Stimulated activated CD4-positive, alpha-beta T cell treated with anti-CD3 and anti-CD28 coated beads, Interleukin-1b, Interleukin-23, amount 100 ng/mL, for 4 hours (primary cell): ENCODE data around the gene RAB20.
"Not testable (repeated sequence)": the region's sequence is repeated elsewhere in the genome, so short reads cannot be mapped to it uniquely, and the experiment has no call there.

Experiments used
- DNase-seq, 2 donors: peaks; one replicate each; pipeline ENCODE4 v3.0.0-alpha.2; 2020; ENCODE audit warnings: low read depth in 2 of 2

RAB20 gene

DNA sequence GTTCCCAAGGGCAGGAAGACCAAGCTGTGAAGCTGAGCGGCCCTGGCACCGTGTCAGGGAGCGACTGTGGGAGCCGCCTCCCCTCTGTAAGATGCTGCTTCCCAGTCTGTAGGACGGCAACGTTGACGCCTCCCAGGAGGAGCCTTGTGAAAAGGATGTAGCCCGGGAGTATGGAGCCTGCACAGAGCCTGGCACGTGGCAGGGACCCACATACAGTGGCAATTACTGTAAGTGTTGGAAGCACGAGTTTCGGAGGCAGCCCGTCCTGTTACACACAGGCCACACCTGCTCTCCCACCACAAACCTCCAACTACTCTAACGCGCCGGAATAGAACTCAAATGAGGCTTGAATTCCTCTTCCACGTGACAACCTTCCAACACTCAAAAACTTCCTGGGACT lies 6.6 kb downstream of the RAB20 start:
- no peak for DNase-seq

DNA sequence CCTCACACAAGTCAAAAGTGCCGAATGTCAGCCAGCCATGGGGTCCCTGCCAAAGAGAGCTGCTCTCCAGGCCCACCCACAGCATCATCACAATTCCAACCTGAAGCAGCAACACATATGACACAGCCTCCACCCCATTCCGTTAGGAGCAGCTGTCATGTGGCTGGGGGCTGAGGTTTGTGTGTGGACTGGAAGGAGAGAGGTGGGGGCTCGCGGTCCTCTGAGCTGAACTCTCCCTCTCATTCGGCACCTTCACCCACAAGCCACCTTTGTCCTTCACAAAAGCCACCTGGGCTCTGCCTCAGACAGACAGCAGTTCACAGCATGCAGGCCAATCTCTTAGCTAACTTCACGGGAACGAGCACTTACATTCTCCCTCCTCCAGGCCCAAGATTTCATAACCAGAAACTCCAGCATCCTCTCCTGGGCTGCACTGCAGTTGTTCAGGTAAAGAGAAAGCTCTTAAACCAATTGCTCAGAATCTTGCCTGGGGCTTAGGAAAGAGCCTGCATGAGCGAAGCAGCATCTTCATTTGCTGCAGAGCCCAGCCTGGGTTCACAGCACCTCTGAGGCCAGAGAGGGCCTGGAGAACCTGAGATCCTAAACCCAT lies 7.2 kb downstream of the RAB20 start:
- DNase-seq = no peak

DNA sequence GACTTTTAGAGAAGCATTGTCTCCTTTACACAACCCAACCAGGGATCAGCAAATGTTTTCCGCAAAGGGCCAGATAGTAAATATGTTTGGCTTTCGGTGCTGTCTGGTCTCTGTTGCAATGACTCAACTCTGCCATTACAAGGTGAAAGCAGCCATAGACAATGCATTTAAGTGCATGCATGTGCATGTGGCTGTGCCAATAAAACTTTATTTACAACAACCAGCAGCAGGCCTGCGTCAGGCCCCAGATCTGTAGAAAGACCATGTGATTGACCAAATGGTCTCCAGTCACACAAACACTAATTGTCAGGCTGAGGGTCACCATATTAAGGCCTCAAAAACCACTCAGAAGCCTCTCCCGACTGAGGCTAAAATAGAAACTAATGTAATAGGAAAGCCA lies 8.1 kb downstream of the RAB20 start:
- DNase-seq = no peak

GRCh38 chr13:110552767-110553166 lies 8.8 kb downstream of the RAB20 start:
- no peak for DNase-seq

DNA sequence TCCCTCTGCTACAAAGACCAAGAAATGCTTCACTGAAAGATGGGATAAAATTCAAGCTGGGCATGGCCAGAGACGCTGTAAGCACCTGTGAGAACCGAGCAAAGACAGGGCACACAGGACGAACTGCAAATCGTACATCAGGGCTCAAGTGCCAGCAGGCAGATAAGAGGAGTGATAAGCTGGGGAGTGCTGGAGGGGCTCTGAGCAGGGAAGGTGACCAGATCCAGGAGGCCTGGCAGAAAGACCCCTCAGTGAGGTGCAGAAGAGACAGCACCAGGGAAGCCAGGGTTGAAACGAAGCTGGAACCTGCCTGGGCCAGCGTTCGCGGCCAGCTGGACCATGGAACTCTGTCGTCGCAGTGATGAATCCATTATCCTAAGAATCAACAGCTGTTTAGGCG lies 10.2 kb downstream of the RAB20 start:
- DNase-seq = no peak

DNA sequence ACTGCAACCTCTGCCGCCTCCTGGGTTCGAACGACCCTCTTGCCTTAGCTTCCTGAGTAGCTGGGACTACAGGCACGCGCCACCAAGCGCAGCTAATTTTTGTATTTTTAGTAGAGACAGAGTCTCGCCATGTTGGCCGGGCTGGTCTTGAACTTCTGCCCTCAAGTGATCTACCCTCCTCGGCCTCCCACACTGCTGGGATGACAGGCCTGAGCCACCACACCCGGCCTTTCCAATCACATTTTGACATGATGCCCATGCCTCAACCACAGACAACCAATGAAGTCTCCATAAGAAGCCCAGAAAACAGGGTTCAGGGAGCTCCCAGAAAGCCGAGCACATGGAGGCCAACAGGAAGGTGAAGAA lies 11.7 kb downstream of the RAB20 start:
- DNase-seq = no peak

DNA sequence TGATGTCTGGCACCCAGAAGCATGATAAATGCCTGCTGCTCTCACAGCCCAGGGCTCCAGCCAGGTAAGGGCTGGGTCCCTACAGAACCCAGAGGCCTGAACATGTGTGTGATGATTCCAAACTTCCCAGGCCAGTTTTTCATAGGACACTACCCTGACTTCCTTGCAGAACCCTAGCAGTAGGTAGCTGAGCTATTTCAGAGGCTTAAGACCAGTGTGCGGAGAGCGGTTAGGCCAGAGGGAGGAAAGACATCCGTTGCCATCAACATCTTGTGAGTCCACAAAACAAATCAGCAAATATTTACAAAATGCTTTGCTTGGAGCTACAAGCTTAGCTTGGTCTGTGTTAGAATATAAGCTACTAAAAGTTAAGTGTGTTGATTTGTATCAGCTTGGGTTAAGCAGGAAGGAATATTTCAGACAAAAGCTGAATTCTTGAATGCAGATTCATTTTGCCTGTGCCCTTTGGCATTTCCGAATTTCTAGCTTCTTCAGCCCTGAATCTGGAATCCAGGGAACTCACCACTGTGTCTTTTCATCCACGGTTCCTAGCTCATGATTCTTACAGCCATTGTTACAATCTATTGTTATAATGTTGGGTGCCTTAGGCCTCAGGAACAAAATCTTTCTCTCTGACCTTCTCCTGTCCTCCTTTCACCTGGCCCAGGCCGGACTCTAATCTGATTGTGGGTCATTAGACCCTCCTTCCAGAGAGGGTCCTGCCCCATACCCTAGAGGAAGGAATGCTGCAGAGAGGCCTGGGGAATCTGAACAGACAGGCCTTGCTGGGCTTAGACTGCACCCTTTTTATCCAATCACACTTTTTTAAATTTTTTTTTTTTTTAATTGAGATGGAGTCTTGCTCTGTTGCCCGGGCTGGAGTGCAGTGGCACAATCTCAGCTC lies 12.4 kb downstream of the RAB20 start:
- DNase-seq = no peak

- no peak for DNase-seq
Observed at GRCh38 chr13:110546926-110547325, 14.6 kb downstream of the RAB20 start.

- no peak for DNase-seq
Observed at GRCh38 chr13:110546378-110546777, 15.1 kb downstream of the RAB20 start.

DNA sequence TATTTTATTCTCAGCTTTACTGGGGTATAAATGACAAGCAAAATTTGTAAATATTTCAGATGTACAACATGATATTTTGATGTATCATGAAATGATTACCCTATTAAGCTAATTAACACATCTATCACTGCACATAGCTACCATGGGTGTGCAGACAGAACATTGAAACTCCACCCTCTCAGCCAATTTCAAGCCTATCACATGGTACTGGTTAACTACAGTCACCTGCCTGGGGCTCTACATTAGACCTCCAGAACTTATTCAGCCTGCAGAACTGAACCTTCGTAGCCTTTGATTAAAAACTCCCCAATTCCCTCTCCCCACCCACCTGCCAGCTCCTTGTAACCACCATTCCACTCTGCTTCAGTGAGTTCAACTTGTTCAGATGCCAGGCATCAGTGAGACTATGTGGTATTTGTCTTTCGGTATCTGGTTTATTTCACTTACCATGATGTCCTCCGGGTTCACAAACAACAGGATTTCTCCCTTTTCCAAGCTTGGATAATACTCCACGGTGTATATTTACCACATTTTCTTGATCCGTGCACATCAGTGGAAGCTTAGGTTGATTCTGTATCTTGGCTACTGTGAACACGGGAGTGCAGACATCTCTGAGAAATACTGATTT lies 19.2 kb downstream of the RAB20 start:
- DNase-seq = no peak

- no peak for DNase-seq
Observed at GRCh38 chr13:110541526-110541920, 20.0 kb downstream of the RAB20 start.

DNA sequence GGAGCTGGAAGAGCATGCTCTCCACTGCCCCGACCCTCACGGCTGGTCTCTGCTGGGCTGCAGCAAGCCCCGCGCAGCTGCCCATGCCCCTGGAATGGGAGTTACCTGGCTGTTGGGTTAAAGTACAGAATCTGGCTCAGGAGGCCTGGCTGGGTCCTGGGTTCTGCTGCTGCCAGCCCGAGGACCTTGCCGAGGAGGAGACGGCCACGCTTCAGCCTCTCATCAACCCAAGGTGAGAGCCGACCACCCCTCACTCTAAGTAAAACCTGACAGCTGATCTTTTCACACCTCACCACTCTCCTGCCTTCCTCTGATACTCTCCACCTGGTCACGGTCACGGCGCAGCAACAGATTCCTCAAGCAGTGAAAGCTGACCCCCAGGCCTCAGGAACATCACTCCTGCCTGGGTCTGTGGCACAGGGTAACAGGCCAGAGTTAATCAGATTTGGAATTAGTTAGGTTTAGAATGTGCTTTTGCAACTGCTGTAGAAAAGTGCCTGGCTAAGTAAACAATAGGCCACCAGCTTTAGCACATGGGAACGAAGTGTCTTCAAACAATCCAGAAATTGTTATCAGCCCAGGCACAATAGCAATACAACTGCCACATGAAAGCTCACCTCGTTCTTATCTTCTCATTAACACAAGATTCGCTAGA lies 20.5 kb downstream of the RAB20 start:
- DNase-seq = no peak

- DNase-seq = no peak
Observed at GRCh38 chr13:110539894-110540293, 21.6 kb downstream of the RAB20 start.

DNA sequence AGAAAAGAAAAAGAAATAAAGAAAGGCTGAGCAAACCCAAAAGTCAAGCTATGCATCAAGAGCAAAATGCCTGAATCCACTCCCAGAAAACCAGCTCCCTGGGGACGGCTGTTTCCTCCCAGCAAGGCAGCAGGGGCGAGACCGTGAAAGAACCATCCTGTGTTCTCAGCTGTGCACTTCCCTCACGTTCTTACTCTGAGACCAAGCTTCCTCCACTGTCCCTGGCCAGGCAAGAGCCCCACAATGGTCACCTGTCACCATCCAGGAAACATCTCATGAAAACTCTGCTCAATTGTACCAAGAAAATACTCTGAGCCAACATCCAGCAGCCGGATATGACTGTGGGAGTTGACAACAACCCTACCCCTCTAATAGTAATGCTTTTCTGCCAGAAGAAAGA lies 22.9 kb downstream of the RAB20 start:
- DNase-seq = no peak

GRCh38 chr13:110536006-110536693 lies 25.4 kb downstream of the RAB20 start:
- DNase-seq = no peak

DNA sequence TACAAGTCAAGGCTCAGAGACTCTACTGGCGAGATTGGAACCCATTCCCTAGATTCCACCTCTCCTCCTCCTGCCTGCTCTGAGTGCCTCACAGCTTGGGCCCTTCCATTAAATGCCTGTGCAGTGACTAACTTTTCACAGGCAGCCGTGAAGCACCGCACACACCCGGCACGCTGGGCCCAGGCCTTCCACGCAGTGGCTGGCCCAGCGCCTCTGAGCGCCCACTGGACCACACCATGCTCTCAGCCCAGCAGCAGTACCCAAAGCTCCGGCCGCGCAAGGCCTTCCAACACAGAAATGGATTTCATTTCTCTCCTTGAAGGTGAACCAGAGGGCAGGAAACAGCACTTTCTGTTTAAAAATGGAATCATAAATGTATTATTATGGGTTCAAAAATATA lies 26.0 kb downstream of the RAB20 start:
- no peak for DNase-seq

- no peak for DNase-seq
Observed at GRCh38 chr13:110533771-110534670, 27.5 kb downstream of the RAB20 start.

GRCh38 chr13:110532258-110532657 lies 29.3 kb downstream of the RAB20 start:
- DNase-seq = not testable (repeated sequence)

- DNase-seq = no peak
Observed at GRCh38 chr13:110531671-110532083, 29.8 kb downstream of the RAB20 start.

GRCh38 chr13:110531100-110531499 lies 30.4 kb downstream of the RAB20 start:
- DNase-seq = no peak
